Endothelial cell of umbilical vein (primary cell): ENCODE data around the gene OR14A16. TPM values are rescaled to one million over a fixed set of nuclear protein-coding genes. Genes with fewer than 3 reads are reported as not detected.

Experiments used
- BruUV-seq: library from RNA; stranded (reverse); fragments of 400-500 nt; replicated peaks from 2 replicates; lab custom pipeline; 2021; lab: Mats Ljungman, UMichigan
- CTCF ChIA-PET: fragments of 300-600, 350-600 bp; sonication (Branson Sonifier 250); formaldehyde crosslinking; loops from one replicate; lab custom pipeline; 2021; ENCODE audit warnings: antibody characterized with exemption, inconsistent platforms; lab: Charles Lee
- POLR2A ChIA-PET: fragments of 300-600, 350-600 bp; sonication (Branson Sonifier 250); formaldehyde crosslinking; loops from one replicate; lab custom pipeline; 2021; ENCODE audit warnings: antibody characterized with exemption, inconsistent platforms; lab: Charles Lee
- DNase-seq: peaks from one replicate; pipeline ENCODE4 v3.0.0-alpha.2; 2011; ENCODE audit warnings: low read depth, low spot score
- FAIRE-seq: peaks from 2 replicates; lab custom pipeline; 2011; peaks lifted over from hg19 to GRCh38; lab: Jason Lieb, UNC
- H2AFZ ChIP-seq: 2 replicates; pipeline ENCODE4 v1.6.0; 2012; ENCODE audit warnings: low read depth, low read length, control low read depth, inconsistent platforms
- H3K27ac ChIP-seq: 2 replicates; pipeline ENCODE4 v1.5.1; 2011; ENCODE audit warnings: low read depth, mild to moderate bottlenecking, control low read depth, low read length, moderate library complexity; ENCODE audit not compliant: insufficient read depth
- H3K27me3 ChIP-seq, 2 experiments: 2 replicates each; pipeline versions ENCODE4 v1.6.0 to v1.6.1; 2011; ENCODE audit warnings: low read length in 2 of 2, mixed read lengths in 1 of 2; ENCODE audit not compliant: control insufficient read depth in 2 of 2, insufficient read depth in 2 of 2
- H3K36me3 ChIP-seq, 2 experiments: 2 replicates in 1 of 2; 3 replicates in 1 of 2; pipeline ENCODE4 v1.5.1; 2011; ENCODE audit warnings: low read length in 2 of 2, mild to moderate bottlenecking in 1 of 2, moderate library complexity in 1 of 2; ENCODE audit not compliant: control insufficient read depth in 2 of 2, insufficient read depth in 2 of 2; ENCODE audit errors: extremely low read depth in 1 of 2
- H3K4me1 ChIP-seq: 3 replicates; pipeline ENCODE4 v1.5.1; 2011; ENCODE audit warnings: mild to moderate bottlenecking, low read length; ENCODE audit not compliant: control insufficient read depth, insufficient read depth; ENCODE audit errors: extremely low read depth
- H3K4me2 ChIP-seq: 2 replicates; pipeline ENCODE4 v1.6.1; 2011; ENCODE audit warnings: low read length, control low read depth, mixed read lengths; ENCODE audit not compliant: insufficient read depth
- H3K4me3 ChIP-seq, 3 experiments: fragments of 200-600 bp in 1 of 3; sonication (generic), shearing (Covaris generic) in 1 of 3; replicated peaks in 1 of 3; 2 replicates each; pipeline ENCODE4 v1.5.1; 2011 to 2016; ENCODE audit warnings: control low read depth in 3 of 3, low read length in 3 of 3, mild to moderate bottlenecking in 2 of 3, inconsistent platforms in 1 of 3, low read depth in 1 of 3, moderate library complexity in 1 of 3; ENCODE audit not compliant: insufficient read depth in 1 of 3
- H3K79me2 ChIP-seq: 2 replicates; pipeline ENCODE4 v1.6.0; 2012; ENCODE audit warnings: low read length, inconsistent platforms; ENCODE audit not compliant: control insufficient read depth, insufficient read depth
- H3K9ac ChIP-seq: replicated peaks from 2 replicates; pipeline ENCODE3; 2011; ENCODE audit warnings: low read length, control low read depth; ENCODE audit not compliant: insufficient read depth; ENCODE audit errors: extremely low read depth
- H3K9me1 ChIP-seq: replicated peaks from 3 replicates; pipeline ENCODE4 v1.6.0; 2011; ENCODE audit warnings: mild to moderate bottlenecking, low read length; ENCODE audit not compliant: control insufficient read depth, insufficient read depth; ENCODE audit errors: extremely low read depth
- H3K9me3 ChIP-seq: replicated peaks from 2 replicates; pipeline ENCODE4 v1.5.1; 2012; ENCODE audit warnings: low read length, inconsistent platforms; ENCODE audit not compliant: control insufficient read depth, insufficient read depth
- H4K20me1 ChIP-seq: replicated peaks from 2 replicates; pipeline ENCODE3; 2011; ENCODE audit warnings: mild to moderate bottlenecking, low read length; ENCODE audit not compliant: control insufficient read depth, insufficient read depth; ENCODE audit errors: extremely low read depth
- CTCF ChIP-seq, 2 donors: IDR thresholded peaks; 1 replicate in 1 of 2; 2 replicates in 1 of 2; pipeline ENCODE4 v1.5.1; 2011; ENCODE audit warnings: low read length in 2 of 2, mild to moderate bottlenecking in 2 of 2, moderate library complexity in 2 of 2, control low read depth in 1 of 2, inconsistent platforms in 1 of 2, low read depth in 1 of 2; ENCODE audit not compliant: insufficient read depth in 1 of 2; ENCODE audit errors: extremely low read depth in 1 of 2
- EZH2 ChIP-seq: IDR thresholded peaks from 2 replicates; pipeline ENCODE4 v1.6.1; 2012; ENCODE audit warnings: borderline replicate concordance, low read depth, mild to moderate bottlenecking, moderate library complexity, low read length, inconsistent platforms; ENCODE audit not compliant: severe bottlenecking
- FOS ChIP-seq: IDR thresholded peaks from 2 replicates; pipeline ENCODE4 v1.6.1; 2011; ENCODE audit warnings: mild to moderate bottlenecking, low read length, moderate library complexity, borderline replicate concordance; ENCODE audit not compliant: insufficient read depth
- GATA2 ChIP-seq: IDR thresholded peaks from 2 replicates; pipeline ENCODE4 v1.7.0; 2011; ENCODE audit warnings: low read depth, mild to moderate bottlenecking, moderate library complexity, mixed read lengths, low read length; ENCODE audit not compliant: insufficient read length, insufficient read depth
- JUN ChIP-seq: IDR thresholded peaks from 2 replicates; pipeline ENCODE4 v1.6.1; 2011; ENCODE audit warnings: borderline replicate concordance, low read depth; ENCODE audit not compliant: insufficient read length, insufficient read depth
- MAX ChIP-seq: IDR thresholded peaks from 2 replicates; pipeline ENCODE4 v1.6.1; 2011; ENCODE audit not compliant: insufficient read depth, insufficient read length
- MYC ChIP-seq: IDR thresholded peaks from one replicate; pipeline ENCODE4 v1.6.1; 2011; ENCODE audit warnings: mild to moderate bottlenecking, low read depth, low read length
- POLR2A ChIP-seq: IDR thresholded peaks from 2 replicates; pipeline ENCODE4 v1.6.1; 2012; ENCODE audit warnings: low read depth, mild to moderate bottlenecking, control low read depth, low read length
- POLR2AphosphoS5 ChIP-seq: IDR thresholded peaks from 2 replicates; pipeline ENCODE4 v1.6.1; 2012; ENCODE audit warnings: low read depth, mild to moderate bottlenecking, control low read depth, low read length, moderate library complexity; ENCODE audit not compliant: insufficient read depth
- dilution Hi-C: fragments of 300-500 bp; cut with MboI; formaldehyde crosslinking; loops from one replicate; pipeline ENCODE4 v1.15.0; 2019; ENCODE audit warnings: low sequenced_read_pairs; ENCODE audit not compliant: extremely low pct_ligation_motif_present
- intact Hi-C: fragments of 100-400 bp; cut with micrococcal nuclease; formaldehyde crosslinking; loops from one replicate; pipeline ENCODE4 v1.10.0; 2022
- polyA plus RNA-seq, 4 experiments: library from polyadenylated mRNA; depleted of rRNA in 3 of 4; stranded (reverse) in 3 of 4; unstranded in 1 of 4; fragments of >200 nt; gene quantifications; 2 replicates each; pipeline versions ENCODE4 v1.2.1 to v1.2.3, GENCODE V29; 2011 to 2012; ENCODE audit warnings: missing spikeins in 1 of 4
- total RNA-seq: library from RNA; stranded (reverse); gene quantifications from 2 replicates; pipeline ENCODE4 v1.2.3, GENCODE V29; 2021

The OR14A16 gene
- total and polyA plus RNA-seq, 2 donors (not counting 3 experiments of a cell fraction or from before 2014, with no cell fraction given): not detected

GRCh38 chr1:247840818-247841217 lies 16.9 kb upstream of the OR14A16 start:
- Histone ChIP-seq H3K79me2 (no peaks in the 10 kb centered on the region), H3K27me3 (no peaks in the 10 kb centered on the region), H3K9me1 (no peaks in the 10 kb centered on the region), H3K9me3 (peaks cover 4% of the 10 kb centered on the region), H3K9ac (no peak overlapping the region), H3K36me3 (no peaks in the 10 kb centered on the region), H3K4me3 (no peak overlapping the region), H3K4me1 (no peaks in the 10 kb centered on the region), H3K4me2 (no peak overlapping the region), H3K27ac (no peak overlapping the region), H4K20me1 (no peaks in the 10 kb centered on the region), H2AFZ (no peak overlapping the region)
- no peak for TF ChIP-seq MAX
- no peak for TF ChIP-seq FOS
- TF ChIP-seq EZH2: no peak
- no peak for TF ChIP-seq CTCF (IDR thresholded peaks at IDR 0.05; ENCODE audit: extremely low read depth in 1 of 2, insufficient read depth in 1 of 2, low read depth in 1 of 2, low read length in 2 of 2)
- TF ChIP-seq POLR2A: no peak
- TF ChIP-seq POLR2AphosphoS5: no peak
- TF ChIP-seq GATA2: no peak
- TF ChIP-seq JUN: no peak
- no peak for TF ChIP-seq MYC
- dilution Hi-C loops: no loop called here
- no peak for FAIRE-seq
- ChIA-PET POLR2A (no interaction called here), CTCF (no interaction called here)
- BruUV-seq: no TSS peak
- no peak for DNase-seq
- intact Hi-C loops: no loop called here
